HG03354 (cell line): ENCODE measurements around the gene NLRP5.
"Not testable (repeated sequence)": the region's sequence is repeated elsewhere in the genome, so short reads cannot be mapped to it uniquely, and the experiment has no call there.

Experiments
- ATAC-seq: cut with Tn5 transposase; IDR thresholded peaks from one replicate; pipeline ENCODE4 v1.9.1; 2021; ENCODE audit warnings: mild to moderate bottlenecking; ENCODE audit not compliant: unreplicated experiment, poor library complexity, severe bottlenecking

The NLRP5 gene

GRCh38 chr19:56097306-56097705 lies 110.7 kb downstream of the NLRP5 start:
- no peak for ATAC-seq

GRCh38 chr19:56097776-56098175 lies 111.2 kb downstream of the NLRP5 start:
- no peak for ATAC-seq

- ATAC-seq = not testable (repeated sequence)
Observed at GRCh38 chr19:56098237-56098636, 111.7 kb downstream of the NLRP5 start.

GRCh38 chr19:56098731-56099568 lies 112.4 kb downstream of the NLRP5 start:
- ATAC-seq = no peak

GRCh38 chr19:56099638-56100539 lies 113.3 kb downstream of the NLRP5 start:
- ATAC-seq = no peak

GRCh38 chr19:56101095-56101494 lies 114.5 kb downstream of the NLRP5 start:
- no peak for ATAC-seq

- no peak for ATAC-seq
Observed at GRCh38 chr19:56101746-56102535, 115.4 kb downstream of the NLRP5 start.

GRCh38 chr19:56103027-56103614 lies 116.5 kb downstream of the NLRP5 start:
- ATAC-seq = no peak

GRCh38 chr19:56104423-56104822 lies 117.8 kb downstream of the NLRP5 start:
- no peak for ATAC-seq

GRCh38 chr19:56105090-56105701 lies 118.6 kb downstream of the NLRP5 start:
- peak; percentile 45 for ATAC-seq

GRCh38 chr19:56105831-56106396 lies 119.3 kb downstream of the NLRP5 start:
- not testable (repeated sequence) for ATAC-seq

GRCh38 chr19:56106397-56106849 lies 119.8 kb downstream of the NLRP5 start:
- no peak for ATAC-seq

GRCh38 chr19:56106993-56107392 lies 120.4 kb downstream of the NLRP5 start:
- ATAC-seq = no peak

GRCh38 chr19:56107626-56108351 lies 121.2 kb downstream of the NLRP5 start:
- ATAC-seq = no peak

- ATAC-seq = no peak
Observed at GRCh38 chr19:56108447-56109195, 122.0 kb downstream of the NLRP5 start.

- no peak for ATAC-seq
Observed at GRCh38 chr19:56109226-56109625, 122.7 kb downstream of the NLRP5 start.
